HL-60 (cell line): ENCODE measurements around the gene RAB3GAP1.

Experiments
- CTCF ChIP-seq: IDR thresholded peaks from one replicate; pipeline ENCODE4 v1.5.1; 2011; ENCODE audit warnings: low read length, control low read depth, inconsistent platforms; ENCODE audit not compliant: insufficient read depth
- GABPA ChIP-seq: IDR thresholded peaks from 2 replicates; pipeline ENCODE4 v1.6.1; 2012; ENCODE audit warnings: low read depth
- POLR2AphosphoS5 ChIP-seq: IDR thresholded peaks from 2 replicates; pipeline ENCODE4 v1.6.1; 2012; ENCODE audit warnings: low read depth

GRCh38 chr2:135010200-135010942 lies 41.7 kb upstream of the RAB3GAP1 start:
- TF ChIP-seq CTCF (no peak), POLR2AphosphoS5 (no peak), GABPA (no peak)
